Fibroblast of villous mesenchyme (primary cell): ENCODE data around the gene BMPER. TPM values are rescaled to one million over a fixed set of nuclear protein-coding genes. Genes with fewer than 3 reads are reported as not detected.
A peak's percentile ranks its signal among the peaks of the same experiment; 100 is the strongest.

Source experiments
- DNase-seq: peaks from one replicate; pipeline ENCODE4 v3.0.0-alpha.2; 2010; ENCODE audit warnings: low read depth
- H3K4me3 ChIP-seq: 2 replicates; pipeline ENCODE4 v1.5.1; 2011; ENCODE audit warnings: low read depth, mild to moderate bottlenecking, low read length
- total RNA-seq: library from RNA; depleted of rRNA; stranded (reverse); fragments of >200 nt; gene quantifications from 2 replicates; pipeline ENCODE4 v1.2.3, GENCODE V29; 2012
- TF ChIP-seq, protein P1 (sequence below): IDR thresholded peaks from 2 replicates; pipeline ENCODE4 v1.5.1; 2012; ENCODE audit warnings: low read depth, mild to moderate bottlenecking, low read length; ENCODE audit not compliant: insufficient read depth

BMPER gene
- total RNA-seq, 1 donor = 7.8 TPM

DNA sequence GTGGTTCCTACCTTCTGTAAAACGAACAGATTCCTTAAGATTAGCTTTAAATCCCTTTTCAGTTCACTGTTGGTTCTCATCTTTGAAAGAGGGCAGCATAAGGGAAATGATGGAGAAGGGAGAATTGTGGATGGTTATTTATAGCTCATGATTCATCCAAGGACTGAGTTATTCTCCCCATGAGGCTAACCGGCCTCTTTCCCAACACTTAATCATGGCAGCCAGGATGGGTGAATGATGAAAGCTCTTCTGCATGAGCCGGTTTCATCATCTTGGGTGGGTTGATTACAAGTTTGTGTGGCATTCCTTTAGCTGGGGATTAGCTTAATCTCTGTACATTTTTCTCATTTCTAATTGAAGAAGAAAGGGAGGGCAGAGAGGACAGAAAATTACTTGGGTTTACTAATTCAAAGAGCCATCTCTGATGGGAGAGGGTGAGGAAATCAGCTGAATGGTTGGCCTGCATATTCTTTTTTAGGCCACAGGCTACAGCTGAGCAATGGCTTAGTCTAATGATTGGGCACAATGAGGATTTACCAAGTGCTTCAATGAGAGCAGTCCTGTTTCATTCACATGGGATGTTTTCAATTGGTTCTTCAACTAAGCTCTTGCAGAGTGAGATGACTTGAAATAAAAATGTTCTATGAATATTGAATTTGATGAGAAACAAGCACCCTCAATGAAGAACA lies 250.0 kb downstream of the BMPER start:
- peak; percentile 99 for DNase-seq
- TF ChIP-seq, protein P1, sequence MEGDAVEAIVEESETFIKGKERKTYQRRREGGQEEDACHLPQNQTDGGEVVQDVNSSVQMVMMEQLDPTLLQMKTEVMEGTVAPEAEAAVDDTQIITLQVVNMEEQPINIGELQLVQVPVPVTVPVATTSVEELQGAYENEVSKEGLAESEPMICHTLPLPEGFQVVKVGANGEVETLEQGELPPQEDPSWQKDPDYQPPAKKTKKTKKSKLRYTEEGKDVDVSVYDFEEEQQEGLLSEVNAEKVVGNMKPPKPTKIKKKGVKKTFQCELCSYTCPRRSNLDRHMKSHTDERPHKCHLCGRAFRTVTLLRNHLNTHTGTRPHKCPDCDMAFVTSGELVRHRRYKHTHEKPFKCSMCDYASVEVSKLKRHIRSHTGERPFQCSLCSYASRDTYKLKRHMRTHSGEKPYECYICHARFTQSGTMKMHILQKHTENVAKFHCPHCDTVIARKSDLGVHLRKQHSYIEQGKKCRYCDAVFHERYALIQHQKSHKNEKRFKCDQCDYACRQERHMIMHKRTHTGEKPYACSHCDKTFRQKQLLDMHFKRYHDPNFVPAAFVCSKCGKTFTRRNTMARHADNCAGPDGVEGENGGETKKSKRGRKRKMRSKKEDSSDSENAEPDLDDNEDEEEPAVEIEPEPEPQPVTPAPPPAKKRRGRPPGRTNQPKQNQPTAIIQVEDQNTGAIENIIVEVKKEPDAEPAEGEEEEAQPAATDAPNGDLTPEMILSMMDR = no peak
- no peak overlapping the region for H3K4me3 ChIP-seq

GRCh38 chr7:34156336-34156735 lies 251.0 kb downstream of the BMPER start:
- DNase-seq = peak; percentile 25
- TF ChIP-seq, protein P1 = no peak
- H3K4me3 ChIP-seq = no peak overlapping the region

- DNase-seq = no peak
- TF ChIP-seq, protein P1 = no peak
- no peak overlapping the region for H3K4me3 ChIP-seq
Measured at GRCh38 chr7:34157137-34157536, 251.8 kb downstream of the BMPER start.

DNA sequence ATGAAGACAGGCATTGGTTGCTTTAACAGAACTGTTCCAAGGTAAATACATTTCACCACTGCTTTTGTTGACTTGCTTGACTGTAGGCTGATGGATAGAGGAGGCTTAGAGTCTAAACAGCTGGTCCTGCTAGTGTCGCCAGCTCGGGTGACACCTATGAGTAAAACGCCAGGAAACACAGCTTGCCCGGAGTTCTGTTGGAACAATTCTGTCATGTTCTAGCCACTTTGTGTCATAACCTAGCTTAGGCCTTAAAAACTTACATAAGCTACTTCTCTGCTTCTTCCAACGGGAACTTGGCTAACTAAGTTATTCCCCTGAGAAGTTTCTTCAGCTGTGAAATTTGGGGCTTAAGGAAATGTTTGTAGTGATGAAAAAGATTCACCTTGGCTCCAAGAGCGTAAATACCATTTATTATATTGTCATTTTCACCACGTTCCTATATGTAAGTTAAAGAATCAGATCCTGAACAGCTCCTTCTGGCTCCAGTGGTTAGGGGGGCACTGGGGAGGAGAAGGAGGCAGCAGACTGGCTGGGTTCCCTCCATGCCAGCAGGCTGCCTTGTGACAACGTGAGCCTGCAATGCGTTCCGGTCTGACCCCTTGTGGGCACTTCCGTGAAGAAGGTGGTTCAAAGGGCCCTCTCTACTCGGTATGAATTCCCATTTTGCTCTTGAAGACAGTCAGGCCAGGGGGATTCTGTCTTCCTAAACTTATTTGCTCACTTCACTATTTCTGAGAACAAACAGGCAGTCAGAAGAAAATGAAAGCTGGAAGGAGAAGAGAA lies 253.2 kb downstream of the BMPER start:
- DNase-seq = peak; percentile 10
- no peak overlapping the region for H3K4me3 ChIP-seq
- TF ChIP-seq, protein P1 = peak; percentile 26

DNA sequence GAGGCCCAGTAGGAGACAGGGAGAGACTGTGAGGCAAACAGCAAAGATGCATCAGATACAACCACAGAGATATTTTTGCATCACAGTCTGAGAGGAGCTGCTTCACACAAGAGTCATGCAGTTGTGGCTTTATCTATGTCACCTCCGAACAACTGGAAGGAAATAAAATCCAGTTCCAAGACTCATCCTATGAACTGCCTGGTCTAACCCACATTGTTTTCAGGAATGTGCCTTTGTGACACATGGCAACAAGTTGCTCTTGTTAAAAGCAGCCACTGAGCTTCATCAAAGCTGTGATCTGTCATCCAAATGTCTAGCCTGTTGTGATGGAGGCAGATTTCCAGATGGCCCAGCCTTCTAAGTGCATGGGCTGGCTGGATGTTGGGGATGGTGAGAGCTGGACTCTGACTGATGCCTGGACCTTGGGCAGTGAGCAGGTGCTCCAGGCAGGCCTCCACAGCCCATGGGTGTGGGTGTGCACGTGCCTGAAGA lies 255.0 kb downstream of the BMPER start:
- DNase-seq = peak; percentile 67
- TF ChIP-seq, protein P1 = no peak

GRCh38 chr7:34162027-34162565 lies 256.8 kb downstream of the BMPER start:
- TF ChIP-seq, protein P1 = no peak
- no peak for DNase-seq
- H3K4me3 ChIP-seq = no peak overlapping the region

More for the DNA sequence above, 255.0 kb downstream of the BMPER start:
- no peak overlapping the region for H3K4me3 ChIP-seq
